ENCODE data around the gene ERCC1. TPM values are rescaled to one million over a fixed set of nuclear protein-coding genes. Genes with fewer than 3 reads are reported as not detected.

Gene ERCC1
- total RNA-seq, 1 donor: 73.0 TPM

- no peak overlapping the region for H3K4me3 ChIP-seq (ENCODE audit: low read depth, low read length)
- DNase-seq (ENCODE audit: low read depth): no peak
- TF ChIP-seq CTCF (IDR thresholded peaks at IDR 0.05; ENCODE audit: insufficient read depth, low read depth, low read length): no peak
These were observed 27.7 kb downstream of the ERCC1 start for GRCh38 chr19:45395821-45396617.

DNA sequence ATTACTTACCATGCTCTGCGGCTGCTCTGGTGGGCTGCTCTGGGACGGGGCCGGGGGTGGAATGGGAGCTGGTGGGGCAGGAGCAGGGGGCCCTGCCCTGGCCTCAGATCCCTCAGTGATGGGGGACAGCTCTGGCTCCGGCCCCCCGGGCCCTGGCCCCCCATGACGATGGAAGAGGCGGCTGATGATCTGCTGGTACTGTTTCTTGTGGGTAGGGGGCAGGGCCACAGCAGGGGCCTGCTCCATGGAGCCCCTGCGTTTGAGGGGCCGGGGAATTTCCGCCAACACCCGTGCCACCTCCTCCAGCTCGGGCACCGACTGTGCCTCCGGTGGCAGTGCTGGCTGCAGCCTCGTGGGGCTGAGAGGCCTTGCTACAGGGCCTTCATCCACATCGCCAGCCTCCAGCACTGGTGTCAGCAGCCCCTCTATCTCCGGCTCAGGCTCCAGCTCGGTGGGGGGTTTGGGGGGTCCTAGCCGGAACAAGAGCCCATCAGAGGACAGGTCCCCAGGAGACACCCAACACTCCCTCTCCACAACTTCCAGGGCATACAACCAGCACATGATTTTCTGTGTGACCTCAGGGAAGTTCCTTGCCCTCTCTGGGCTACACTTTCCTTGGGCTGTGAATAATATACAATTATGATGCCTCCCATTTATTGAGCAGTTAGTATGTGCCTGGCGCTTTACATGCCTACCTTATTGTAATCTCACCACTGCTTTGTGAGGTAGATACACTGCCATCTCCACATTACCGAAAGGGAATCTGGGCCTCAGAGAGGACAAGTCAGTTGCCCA, 31.6 kb downstream of the ERCC1 start:
- DNase-seq (ENCODE audit: low read depth): no peak
- TF ChIP-seq CTCF (IDR thresholded peaks at IDR 0.05; ENCODE audit: insufficient read depth, low read depth, low read length): no peak
- no peak overlapping the region for H3K4me3 ChIP-seq (ENCODE audit: low read depth, low read length)

GRCh38 chr19:45391346-45391745, 32.4 kb downstream of the ERCC1 start:
- no peak overlapping the region for H3K4me3 ChIP-seq (ENCODE audit: low read depth, low read length)
- TF ChIP-seq CTCF (IDR thresholded peaks at IDR 0.05; ENCODE audit: insufficient read depth, low read depth, low read length): no peak
- DNase-seq (ENCODE audit: low read depth): peak; percentile 14

DNA sequence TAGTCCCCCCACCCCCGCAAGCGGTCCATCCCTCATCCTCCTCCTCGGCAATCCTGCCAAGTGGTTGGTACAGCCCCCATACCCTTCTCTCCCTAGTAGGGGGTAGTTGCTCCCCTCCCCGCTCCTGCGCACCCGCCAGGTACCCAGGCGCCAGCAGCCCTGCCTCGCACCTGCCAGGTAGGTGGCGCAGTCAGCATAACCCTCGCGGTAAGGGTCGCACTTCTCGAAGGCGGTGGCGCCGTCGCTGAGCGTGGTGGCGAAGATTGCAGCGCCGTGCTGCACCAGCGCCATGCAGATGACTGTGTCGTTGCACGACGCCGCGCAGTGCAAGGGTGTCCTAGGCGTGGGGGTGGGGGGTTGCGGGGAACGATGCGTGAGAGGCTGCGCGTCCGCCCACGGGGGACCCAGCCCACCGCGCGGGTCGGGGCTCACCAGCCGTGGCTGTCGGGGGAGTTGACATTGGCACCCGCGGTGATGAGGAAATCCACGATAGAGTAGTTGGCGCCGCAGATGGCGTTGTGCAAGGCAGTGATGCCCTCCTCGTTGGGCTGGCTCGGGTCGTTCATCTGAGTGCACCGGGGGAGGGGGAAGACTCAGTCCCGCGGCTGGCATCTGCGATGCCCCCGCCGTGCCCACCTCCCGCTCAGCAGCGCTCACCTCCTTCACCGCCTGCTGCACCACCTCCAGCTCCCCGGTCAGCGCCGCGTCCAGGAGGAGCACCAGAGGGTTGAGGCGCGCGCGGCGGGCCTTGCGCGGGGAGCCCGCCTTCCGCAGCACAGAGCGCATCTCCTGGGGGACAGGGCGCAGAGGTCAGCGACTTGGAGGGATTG, 38.1 kb downstream of the ERCC1 start:
- H3K4me3 ChIP-seq (ENCODE audit: low read depth, low read length): no peak overlapping the region
- DNase-seq (ENCODE audit: low read depth): no peak
- no peak for TF ChIP-seq CTCF (IDR thresholded peaks at IDR 0.05; ENCODE audit: insufficient read depth, low read depth, low read length)

- TF ChIP-seq CTCF (IDR thresholded peaks at IDR 0.05; ENCODE audit: insufficient read depth, low read depth, low read length): no peak
- H3K4me3 ChIP-seq (ENCODE audit: low read depth, low read length): no peak overlapping the region
- DNase-seq (ENCODE audit: low read depth): no peak
These were observed 41.3 kb downstream of the ERCC1 start for GRCh38 chr19:45382426-45382825.

DNA sequence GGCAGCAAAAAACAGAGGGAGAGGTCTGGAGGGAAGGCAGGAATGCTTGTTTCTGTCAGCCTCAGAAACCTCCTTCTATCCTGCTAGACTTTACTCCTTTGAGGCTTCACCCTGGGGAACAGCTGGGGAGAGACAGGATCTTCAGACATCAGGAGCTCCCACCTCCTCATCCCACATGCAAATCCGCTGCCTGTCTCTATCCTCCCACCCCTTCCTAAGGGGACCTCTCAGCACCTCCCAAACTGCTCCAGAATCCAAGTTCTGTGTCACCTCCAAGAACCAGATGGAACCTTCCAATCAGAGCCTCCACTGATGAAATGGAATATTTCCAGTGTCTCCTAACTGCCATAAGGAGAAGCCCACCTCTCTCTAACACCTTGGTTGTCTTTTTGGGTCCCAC, 43.6 kb downstream of the ERCC1 start:
- DNase-seq (ENCODE audit: low read depth): no peak
- H3K4me3 ChIP-seq (ENCODE audit: low read depth, low read length): no peak overlapping the region
- TF ChIP-seq CTCF (IDR thresholded peaks at IDR 0.05; ENCODE audit: insufficient read depth, low read depth, low read length): no peak

Measured in fibroblast of villous mesenchyme (primary cell).